Measurements from ENCODE around the gene MVK.

MVK gene

GRCh38 chr12:109547286-109547685 is 26.3 kb upstream of the MVK start:
- DNase-seq = no peak

GRCh38 chr12:109548258-109548657 is 25.3 kb upstream of the MVK start:
- DNase-seq = no peak

- no peak for DNase-seq
Measured at GRCh38 chr12:109549613-109550270, 23.9 kb upstream of the MVK start.

- no peak for DNase-seq
Measured at GRCh38 chr12:109550281-109550680, 23.3 kb upstream of the MVK start.

GRCh38 chr12:109551108-109551507 is 22.5 kb upstream of the MVK start:
- DNase-seq = no peak

GRCh38 chr12:109552971-109553370 is 20.6 kb upstream of the MVK start:
- DNase-seq = no peak

- no peak for DNase-seq
Measured at GRCh38 chr12:109553483-109553882, 20.1 kb upstream of the MVK start.

GRCh38 chr12:109553906-109554500 is 19.6 kb upstream of the MVK start:
- DNase-seq = no peak

GRCh38 chr12:109554761-109555160 is 18.8 kb upstream of the MVK start:
- no peak for DNase-seq

- DNase-seq = no peak
Measured at GRCh38 chr12:109555431-109556315, 17.9 kb upstream of the MVK start.

- no peak for DNase-seq
Measured at GRCh38 chr12:109557200-109557599, 16.4 kb upstream of the MVK start.

- no peak for DNase-seq
Measured at GRCh38 chr12:109557805-109558204, 15.8 kb upstream of the MVK start.

GRCh38 chr12:109558374-109559199 is 15.0 kb upstream of the MVK start:
- DNase-seq = no peak

GRCh38 chr12:109559200-109559505 is 14.4 kb upstream of the MVK start:
- no peak for DNase-seq

GRCh38 chr12:109559601-109560000 is 14.0 kb upstream of the MVK start:
- DNase-seq = no peak

- no peak for DNase-seq
Measured at GRCh38 chr12:109560867-109561710, 12.5 kb upstream of the MVK start.

- DNase-seq = no peak
Measured at GRCh38 chr12:109561711-109562030, 11.9 kb upstream of the MVK start.

- DNase-seq = no peak
Measured at GRCh38 chr12:109562871-109563270, 10.7 kb upstream of the MVK start.

- DNase-seq = no peak
Measured at GRCh38 chr12:109563291-109564284, 10.0 kb upstream of the MVK start.

- no peak for DNase-seq
Measured at GRCh38 chr12:109566424-109566823, 7.2 kb upstream of the MVK start.

GRCh38 chr12:109567296-109567695 is 6.3 kb upstream of the MVK start:
- DNase-seq = no peak
